Astrocyte (in vitro differentiated cells and primary cell): ENCODE results near the gene CYTH4.

ENCODE experiments used
- CTCF ChIP-seq: IDR thresholded peaks from 2 replicates; pipeline ENCODE4 v1.5.1; 2011; ENCODE audit warnings: low read depth, mild to moderate bottlenecking, inconsistent platforms, low read length, moderate library complexity; ENCODE audit not compliant: insufficient read depth
- EZH2 ChIP-seq: IDR thresholded peaks from 2 replicates; pipeline ENCODE4 v1.6.1; 2012; ENCODE audit warnings: mild to moderate bottlenecking, low read length, inconsistent platforms; ENCODE audit not compliant: insufficient read depth

GRCh38 chr22:37306494-37306829 is 24.2 kb downstream of the CYTH4 start:
- TF ChIP-seq CTCF (no peak), EZH2 (no peak)
